Hematopoietic multipotent progenitor cell treated with erythropoietin and hydrocortisone succinate and interleukin-3 and kit ligand, for 8 days (in vitro differentiated cells): ENCODE measurements around the gene RDH8.
"Not testable (repeated sequence)": the region's sequence is repeated elsewhere in the genome, so short reads cannot be mapped to it uniquely, and the experiment has no call there.

ENCODE experiments used
- DNase-seq: peaks from one replicate; pipeline ENCODE4 v3.0.0-alpha.2; 2015

The RDH8 gene

GRCh38 chr19:10006335-10006708, 7.0 kb upstream of the RDH8 start:
- DNase-seq, result no peak

- no peak for DNase-seq
Measured at GRCh38 chr19:10006752-10007323, 6.4 kb upstream of the RDH8 start.

- no peak for DNase-seq
Measured at GRCh38 chr19:10007371-10008183, 5.7 kb upstream of the RDH8 start.

GRCh38 chr19:10008184-10008765, 5.0 kb upstream of the RDH8 start:
- no peak for DNase-seq

- no peak for DNase-seq
Measured at GRCh38 chr19:10009714-10010224, 3.5 kb upstream of the RDH8 start.

- DNase-seq, result no peak
Measured at GRCh38 chr19:10010247-10010691, 3.0 kb upstream of the RDH8 start, which contains the start of gene COL5A3. Gene COL5A3 (minus strand): TSS chr19:10010504. CDS start chr19:10010385, 119 bp downstream.

- no peak for DNase-seq
Measured at GRCh38 chr19:10010939-10011338, 2.3 kb upstream of the RDH8 start.

GRCh38 chr19:10011974-10012373, 1.3 kb upstream of the RDH8 start:
- no peak for DNase-seq

GRCh38 chr19:10013834-10014618, 743 bp downstream of the RDH8 start:
- no peak for DNase-seq

- DNase-seq, result no peak
Measured at GRCh38 chr19:10018263-10018662, 5.0 kb downstream of the RDH8 start.

- no peak for DNase-seq
Measured at GRCh38 chr19:10018786-10019185, 5.5 kb downstream of the RDH8 start.

- DNase-seq, result no peak
Measured at GRCh38 chr19:10019246-10019645, 6.0 kb downstream of the RDH8 start.

- no peak for DNase-seq
Measured at GRCh38 chr19:10020851-10021250, 7.6 kb downstream of the RDH8 start.

- DNase-seq, result no peak
Measured at GRCh38 chr19:10021446-10021845, 8.2 kb downstream of the RDH8 start.

GRCh38 chr19:10021863-10022262, 8.6 kb downstream of the RDH8 start:
- DNase-seq, result no peak

GRCh38 chr19:10023096-10023495, 9.8 kb downstream of the RDH8 start:
- not testable (repeated sequence) for DNase-seq

- no peak for DNase-seq
Measured at GRCh38 chr19:10026744-10027143, 13.5 kb downstream of the RDH8 start.

GRCh38 chr19:10027158-10027997, 14.1 kb downstream of the RDH8 start:
- DNase-seq, result peak; percentile 80

- no peak for DNase-seq
Measured at GRCh38 chr19:10033614-10034013, 20.3 kb downstream of the RDH8 start.

GRCh38 chr19:10036601-10037071, 23.4 kb downstream of the RDH8 start:
- DNase-seq, result no peak

- DNase-seq, result no peak
Measured at GRCh38 chr19:10037367-10037766, 24.1 kb downstream of the RDH8 start.

- no peak for DNase-seq
Measured at GRCh38 chr19:10037809-10038208, 24.5 kb downstream of the RDH8 start.
